GM18907 (cell line): ENCODE data around the gene DNAJB11.
"Not testable (repeated sequence)": the region's sequence is repeated elsewhere in the genome, so short reads cannot be mapped to it uniquely, and the experiment has no call there.

Source experiments
- ATAC-seq: cut with Tn5 transposase; IDR thresholded peaks from one replicate; pipeline ENCODE4 v1.9.1; 2021; ENCODE audit warnings: mild to moderate bottlenecking, moderate library complexity; ENCODE audit not compliant: unreplicated experiment

The DNAJB11 gene

DNA sequence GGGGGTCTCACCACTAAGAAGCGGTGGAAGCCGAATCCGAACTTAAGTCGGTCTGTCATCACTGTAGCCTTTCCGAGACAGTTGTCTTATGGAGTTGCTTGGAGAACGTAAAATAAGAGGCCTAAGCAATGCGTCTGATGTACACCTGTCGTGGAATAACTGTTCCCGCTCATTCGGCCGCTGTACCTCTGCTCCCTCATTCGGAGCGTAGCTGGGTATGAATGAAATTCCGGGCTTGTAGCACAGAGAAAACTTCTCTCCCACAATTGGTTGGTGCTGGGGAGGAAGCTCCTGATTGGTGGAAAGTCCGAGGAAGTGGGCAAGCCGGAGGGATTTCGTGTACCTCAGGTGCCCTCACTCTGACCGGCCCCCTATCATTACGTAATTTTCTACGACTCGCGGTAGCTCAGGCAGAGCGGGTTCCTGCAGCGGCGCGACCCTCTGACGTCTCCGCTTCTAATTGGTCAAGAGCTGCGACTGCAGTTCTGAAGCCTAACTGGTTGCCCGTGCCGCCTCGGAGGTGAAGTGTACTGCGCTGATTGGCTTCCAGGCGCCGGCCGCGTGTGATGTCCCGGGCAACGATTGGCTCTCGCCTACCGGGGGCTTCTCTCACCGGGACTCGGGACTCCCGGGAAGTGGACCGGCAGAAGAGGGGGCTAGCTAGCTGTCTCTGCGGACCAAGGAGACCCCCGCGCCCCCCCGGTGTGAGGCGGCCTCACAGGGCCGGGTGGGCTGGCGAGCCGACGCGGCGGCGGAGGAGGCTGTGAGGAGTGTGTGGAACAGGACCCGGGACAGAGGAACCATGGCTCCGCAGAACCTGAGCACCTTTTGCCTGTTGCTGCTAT, at the start of gene DNAJB11:
Gene DNAJB11, plus strand, starts transcription at position 625 of the 845 bp plus-strand sequence. Its CDS starts 178 bp downstream, at position 803.
- ATAC-seq: peak; percentile 91

DNA sequence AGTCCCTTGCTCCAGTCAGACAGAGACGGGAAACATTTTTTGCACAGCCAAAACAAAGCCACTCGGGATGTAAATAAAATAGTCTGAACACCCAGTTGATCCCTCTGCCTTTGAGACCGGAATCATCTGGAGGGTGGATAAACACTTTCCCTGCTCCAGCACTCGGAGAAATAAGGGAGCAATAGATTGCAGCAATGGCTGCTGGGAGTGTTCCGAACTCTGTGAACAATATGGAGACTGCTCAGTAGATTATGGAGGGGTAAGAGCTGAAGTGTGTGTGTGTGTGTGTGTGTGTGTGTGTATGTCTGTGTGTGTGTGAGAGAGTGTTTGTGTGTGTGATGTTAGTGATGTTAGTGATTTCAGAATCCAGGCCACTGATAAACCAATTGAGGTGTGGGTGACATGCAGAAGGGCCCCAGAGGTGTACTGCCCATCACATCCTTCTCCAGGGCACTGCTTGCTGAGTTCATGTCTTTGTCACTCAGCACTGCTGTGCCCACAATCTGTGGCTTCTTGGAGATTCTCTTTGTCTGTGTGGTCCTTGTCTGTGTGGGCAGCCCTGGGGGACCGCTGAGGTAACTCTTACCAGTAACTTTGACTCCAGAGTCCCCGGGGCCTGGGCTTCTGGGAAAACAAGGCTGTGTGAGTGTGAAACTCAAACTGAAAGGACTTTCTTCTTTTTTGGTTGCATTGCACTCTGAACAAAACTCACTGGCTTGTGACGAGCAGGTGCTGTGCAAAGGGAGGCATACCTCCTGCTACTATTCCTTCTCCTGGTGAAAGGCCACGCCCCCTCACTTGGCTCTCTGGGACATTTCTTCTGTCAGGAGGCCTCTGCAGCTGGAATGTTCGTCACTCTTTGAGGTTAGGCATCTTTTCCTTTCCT, 49.3 kb upstream of the DNAJB11 start:
- ATAC-seq: peak; percentile 56

DNA sequence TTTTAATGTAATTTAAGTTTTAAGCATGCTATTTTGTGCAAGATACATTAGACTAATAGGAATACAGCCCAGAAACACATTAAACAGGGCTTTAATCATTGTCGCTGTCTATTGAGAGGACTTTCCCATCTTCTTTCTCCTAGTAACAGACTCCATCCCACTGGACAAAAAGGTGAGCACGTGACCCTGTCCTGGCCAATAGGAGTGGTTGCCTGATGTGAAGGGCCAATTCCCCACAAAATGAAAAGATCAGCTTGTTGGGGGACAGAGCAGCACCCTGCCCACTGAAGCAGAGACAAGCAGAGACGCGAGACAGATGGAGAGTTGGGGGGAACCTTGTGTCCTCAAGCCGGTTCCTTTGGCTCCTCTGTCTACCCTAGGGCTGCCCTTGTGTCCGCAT, 47.5 kb upstream of the DNAJB11 start:
- no peak for ATAC-seq

DNA sequence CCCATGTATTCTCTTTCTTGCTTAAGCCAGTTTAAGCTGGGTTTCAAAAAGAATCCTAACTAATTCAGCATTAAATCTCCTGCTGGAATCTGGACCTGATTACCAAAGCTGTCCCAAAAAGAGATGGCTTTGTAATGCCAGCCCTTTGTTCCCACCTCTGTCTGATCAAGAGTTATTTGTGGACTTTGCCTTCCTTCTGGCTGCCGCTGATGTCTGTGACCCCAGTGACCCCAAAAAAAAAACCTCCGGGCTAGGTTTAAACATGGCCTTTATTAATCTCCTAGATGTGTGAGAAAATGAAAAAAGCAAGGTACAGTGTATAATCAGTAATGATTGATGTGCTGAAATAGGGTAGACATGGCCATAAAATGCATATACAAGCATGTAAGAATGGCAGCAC, 47.1 kb upstream of the DNAJB11 start:
- ATAC-seq: no peak

DNA sequence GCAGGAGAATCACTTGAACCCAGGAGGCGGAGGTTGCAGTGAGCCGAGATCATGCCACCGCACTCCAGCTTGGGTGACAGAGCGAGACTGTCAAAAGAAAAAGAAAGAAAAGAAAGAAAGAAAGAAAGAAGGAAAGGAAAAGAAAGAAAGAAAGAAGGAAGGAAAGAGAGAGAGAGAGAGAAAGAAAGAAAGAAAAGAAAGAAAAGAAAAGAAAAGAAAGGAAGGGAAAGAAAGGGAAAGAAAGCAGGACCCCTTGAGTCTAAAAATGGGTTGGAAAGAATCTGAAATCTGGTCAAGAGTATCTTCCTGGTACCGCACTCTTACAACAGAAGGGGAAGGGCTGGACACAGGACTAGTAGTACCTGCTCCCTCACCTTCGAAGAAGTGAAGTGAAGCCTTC, 45.9 kb upstream of the DNAJB11 start:
- ATAC-seq: no peak

DNA sequence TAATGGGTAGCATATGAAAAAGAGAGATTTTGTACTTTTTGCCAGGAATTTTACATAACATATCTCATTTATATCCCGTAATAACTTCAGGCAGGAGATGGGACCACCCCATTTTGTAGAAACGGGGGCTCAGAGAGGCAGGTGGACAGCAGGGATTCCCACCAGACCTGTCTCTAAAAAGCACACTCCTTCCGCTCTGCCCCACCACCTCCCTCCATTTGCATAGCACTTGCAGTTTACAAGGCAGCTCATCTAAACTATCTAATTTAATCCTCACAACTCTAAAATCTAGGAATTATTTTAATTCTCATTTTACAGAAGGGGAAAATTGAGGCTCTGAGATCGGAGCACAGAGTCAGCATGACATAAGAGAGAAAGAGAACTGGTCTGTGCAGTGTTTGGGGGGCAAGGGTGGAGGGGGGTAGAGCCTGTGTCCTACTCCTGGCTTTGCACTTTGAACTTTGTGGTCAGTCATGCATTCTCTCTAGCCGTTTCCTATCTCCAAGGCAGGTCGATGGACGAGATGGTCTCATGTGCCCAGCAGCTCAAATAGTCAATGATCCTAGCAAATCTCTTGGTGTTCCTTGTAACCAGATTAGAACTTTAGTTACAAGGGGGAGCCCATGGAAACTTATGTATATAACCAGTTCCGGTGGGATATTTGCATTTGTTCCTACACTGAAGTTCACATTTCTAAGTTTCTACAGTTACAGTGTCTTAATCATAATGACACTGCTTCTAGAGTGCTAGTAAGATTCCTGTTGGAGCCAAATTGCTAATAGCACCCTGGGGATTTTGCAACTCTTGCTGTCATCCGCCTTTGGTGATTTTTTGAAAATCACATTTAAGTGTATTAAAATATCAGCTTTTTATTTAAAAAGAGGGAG, 44.9 kb upstream of the DNAJB11 start:
- ATAC-seq: peak; percentile 23

DNA sequence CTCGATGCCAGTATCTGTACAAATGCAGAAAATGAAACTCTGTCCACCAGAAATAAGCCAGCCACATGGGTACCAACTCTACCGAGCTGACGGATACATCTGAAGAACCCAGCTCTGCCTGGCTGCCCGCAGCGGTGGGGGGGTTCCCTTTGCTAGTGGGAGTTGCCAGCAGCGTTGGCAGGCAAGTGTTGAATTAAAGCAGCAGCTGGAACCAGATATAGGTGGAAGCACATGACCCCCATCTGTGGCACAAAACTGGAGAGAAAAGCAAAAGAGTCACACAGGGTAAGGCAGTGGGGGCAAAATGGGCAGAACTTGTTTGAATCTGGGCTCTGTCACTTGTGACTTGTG, 44.3 kb upstream of the DNAJB11 start:
- ATAC-seq: peak; percentile 50

DNA sequence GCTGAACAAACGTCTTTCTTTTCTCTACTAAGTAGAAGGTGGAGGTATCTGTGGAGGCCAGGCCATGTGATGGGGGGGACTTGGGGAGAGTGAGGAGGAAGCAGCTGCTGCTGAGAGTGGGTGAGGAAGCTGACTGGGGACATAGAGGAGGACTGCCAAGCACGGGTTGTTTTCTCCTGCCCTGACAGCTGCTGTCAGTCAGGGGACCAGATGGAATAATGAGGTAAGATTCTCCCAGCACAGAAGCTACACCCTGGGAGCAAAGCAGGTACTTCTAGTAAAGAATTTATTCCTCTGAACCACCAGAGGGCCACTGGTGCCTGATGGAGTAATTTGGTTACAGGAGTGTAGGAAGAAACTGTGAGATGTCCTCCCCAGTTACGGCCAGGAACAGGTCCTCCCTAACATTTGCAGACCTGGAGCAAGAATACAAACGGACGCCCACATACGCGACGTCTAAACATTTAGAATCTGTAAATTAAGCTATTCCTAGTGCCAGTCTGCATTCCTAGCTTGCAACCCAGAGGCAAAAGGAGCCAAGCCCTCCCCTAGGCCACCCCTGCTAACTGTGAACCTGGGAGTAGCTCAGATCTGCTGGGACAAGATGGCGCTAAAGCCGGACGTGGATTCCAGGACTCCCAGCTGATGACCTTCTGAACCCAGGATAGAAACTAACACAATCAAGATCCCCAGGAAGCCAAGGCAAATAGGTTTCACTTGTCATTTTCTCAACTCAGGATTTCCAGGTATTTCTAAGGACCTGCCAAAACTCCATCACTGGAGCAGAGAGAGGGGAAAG, 41.1 kb upstream of the DNAJB11 start:
- no peak for ATAC-seq

DNA sequence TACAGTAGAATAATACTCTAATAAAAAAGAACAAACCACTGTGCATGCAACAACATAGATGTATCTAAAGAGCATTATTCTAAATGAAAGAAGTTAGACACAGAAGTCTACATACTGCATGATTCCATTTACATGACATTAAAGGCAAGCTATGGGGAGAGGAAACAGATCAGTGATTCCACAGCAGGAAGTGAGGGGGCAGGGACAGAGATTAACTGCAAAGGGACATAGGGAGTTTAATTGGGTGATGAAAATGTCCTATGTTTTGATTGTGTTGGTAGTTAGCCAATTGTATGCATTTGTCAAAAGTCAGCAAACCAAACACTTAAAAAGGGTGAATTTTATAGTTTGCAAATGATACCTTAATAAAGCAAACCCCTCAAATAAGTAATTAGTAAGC, 40.1 kb upstream of the DNAJB11 start:
- ATAC-seq: no peak

DNA sequence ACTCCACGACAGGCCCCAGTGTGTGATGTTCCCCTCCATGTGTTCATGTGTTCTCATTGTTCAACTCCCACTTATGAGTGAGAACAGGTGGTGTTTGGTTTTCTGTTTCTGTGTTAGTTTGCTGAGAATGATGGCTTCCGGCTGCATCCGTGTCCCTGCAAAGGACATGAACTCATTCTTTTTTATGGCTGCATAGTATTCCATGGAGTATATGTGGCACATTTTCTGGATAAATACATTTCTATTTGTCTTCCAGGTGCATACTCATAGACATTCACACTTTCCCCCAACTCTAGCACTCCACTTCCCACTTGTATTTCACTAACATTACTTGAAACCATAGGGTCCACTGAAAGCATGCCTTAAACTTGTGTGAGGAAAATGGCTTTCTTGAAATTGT, 38.8 kb upstream of the DNAJB11 start:
- ATAC-seq: not testable (repeated sequence)

DNA sequence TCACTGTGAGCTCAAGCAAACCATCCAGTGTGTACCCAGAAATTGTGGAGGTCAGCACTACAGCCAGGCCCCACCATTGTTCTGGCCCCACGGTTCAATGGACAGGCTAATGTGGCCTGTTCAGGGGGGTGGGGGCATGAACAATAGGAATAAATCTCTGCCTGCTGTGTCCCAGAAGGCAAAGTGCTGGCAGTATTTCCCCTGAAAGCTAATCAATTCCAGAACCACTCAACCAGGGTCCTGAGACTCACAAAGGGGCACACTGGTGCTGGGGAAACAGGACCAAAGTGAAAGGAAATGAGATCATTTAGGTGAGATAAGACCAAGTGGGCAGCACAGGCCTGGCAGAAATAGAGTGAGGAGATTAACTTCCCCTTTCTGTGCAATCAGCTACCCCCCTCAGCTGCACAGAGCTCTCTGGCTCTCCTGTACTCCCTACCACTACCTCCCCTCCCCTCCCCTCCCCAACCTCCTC, 37.9 kb upstream of the DNAJB11 start:
- ATAC-seq: peak; percentile 68

DNA sequence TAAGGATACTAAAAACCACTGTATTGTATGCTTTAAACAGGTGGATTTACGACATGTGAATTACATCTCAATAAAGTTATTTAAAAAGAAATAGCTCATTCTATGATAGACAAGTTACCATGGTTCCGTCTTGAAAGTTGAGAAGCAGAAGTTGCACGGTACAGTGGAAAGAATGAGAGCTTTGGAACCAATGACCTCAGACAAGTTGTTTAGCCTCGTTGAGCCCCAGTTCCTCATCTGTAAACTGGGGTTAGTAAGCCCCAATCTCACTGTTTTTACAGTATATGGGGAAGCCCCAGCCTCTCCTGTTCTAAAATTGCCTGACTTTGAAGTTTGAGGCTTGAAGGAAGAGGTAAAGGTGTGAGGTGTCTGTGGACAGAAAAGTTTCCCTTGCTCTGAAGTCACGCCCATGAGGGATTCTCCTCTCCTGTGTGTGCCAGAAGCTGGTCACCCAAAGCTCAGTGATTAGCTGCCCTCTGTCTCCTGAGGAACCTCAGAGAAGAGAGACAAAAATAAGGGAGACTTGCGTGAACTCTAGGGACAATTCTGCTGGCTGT, 36.3 kb upstream of the DNAJB11 start:
- ATAC-seq: peak; percentile 82

DNA sequence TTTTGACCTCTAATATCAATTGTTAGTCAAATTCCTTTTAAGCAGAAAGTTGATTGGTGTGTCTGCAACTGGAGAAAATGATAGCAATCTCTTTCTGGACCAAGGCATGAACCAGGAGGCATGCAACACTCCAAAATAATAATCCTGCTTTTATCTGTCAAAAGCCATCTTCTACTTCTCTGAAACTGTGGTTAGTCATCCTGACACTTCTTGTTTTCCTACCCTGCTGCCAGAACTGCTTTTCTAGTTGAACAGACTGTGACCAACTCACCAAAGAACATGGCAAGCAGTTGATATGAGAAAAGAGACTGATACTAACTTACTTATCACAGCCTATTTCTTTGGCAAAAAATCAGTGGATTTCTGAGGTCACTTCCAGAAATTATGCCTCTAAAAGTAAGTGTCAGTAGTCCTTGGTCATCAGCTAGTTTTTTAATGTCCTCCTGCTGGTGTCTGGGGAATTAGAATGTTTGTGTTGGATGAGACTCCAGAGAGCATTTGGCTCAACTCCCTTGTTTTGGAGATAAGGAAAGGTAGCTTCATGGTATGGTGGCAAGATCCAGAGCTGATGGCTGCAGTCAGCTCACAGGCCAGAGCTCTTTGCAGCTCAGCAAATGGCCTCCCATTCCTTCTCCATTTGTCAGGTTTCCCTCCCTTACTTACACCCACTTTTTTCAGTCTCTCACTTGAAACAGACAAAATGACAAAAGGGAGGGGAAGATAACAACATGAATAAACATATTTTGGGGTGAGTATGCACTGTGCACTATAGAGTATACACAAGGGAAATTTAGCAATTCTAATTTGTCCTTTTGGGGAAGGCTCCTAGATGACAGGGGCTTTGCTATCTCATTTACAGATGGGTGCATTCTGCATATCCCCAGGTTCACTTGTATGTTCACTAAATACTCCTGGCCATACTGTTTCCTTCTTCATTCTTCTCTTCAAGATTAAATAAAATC, 33.4 kb upstream of the DNAJB11 start:
- no peak for ATAC-seq

DNA sequence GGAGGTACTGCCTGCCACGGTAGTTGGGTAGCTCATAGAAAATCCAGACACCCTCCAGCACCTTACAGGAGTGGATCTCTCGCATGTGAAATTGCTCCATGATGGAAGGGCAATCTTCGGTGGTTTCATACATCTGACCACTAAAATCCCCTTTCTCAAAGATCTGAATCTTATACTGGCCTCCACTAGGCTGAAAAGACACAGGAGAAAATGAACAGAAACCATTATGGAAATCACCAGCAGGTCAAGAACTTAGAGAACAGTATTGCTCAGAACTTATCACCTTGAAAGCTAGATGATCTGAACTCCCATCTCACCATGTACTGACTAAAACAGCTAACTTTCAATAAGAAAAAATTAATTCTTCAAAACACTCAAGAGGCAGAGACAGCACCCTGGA, 31.7 kb upstream of the DNAJB11 start:
- ATAC-seq: no peak

DNA sequence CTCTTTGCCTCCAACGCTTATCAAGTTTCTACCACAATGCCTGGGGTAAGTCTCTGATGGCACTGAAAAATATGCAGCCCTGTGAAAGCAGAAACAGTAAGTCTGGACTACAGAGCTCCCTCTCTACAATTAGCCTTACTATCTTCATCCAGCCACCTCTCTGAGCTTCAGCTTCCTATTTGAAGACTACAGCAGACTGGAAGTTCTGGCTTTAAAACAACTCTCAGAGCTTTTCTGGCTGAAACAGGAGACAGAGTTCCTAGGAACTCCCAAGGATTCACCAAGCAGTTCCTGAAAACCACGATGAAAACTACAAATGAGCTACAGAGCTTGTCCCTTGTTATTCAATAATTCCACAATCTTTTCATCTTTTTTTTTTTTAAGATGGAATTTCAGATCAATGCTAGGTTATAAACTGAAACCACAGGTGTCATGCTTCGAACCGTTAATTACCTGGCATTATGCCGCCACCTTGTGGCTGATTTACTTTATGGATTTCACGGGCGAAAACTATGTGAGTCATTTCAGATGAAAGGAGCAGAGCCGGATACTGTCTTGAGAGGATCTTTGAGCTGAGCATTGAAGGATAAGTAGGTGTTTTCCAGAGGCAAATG, 30.2 kb upstream of the DNAJB11 start:
- peak; percentile 66 for ATAC-seq

DNA sequence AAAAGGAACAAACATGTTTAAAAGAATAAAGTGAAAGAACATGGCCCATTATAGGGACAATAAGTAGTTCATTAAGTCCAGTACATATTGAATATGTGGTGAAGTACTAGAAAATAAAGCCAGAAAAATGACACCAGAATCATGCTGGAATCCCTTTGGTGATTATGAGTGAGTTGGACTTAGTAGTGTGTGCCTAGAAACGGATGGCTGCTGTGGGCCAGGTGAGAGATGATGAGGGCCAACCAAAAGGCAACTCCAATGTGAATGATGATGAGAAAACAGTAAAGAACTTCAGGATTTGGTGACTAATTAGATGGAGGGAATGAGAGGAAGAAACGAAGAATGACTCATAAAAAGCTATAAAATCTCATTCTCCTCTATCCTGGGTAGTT, 29.7 kb upstream of the DNAJB11 start:
- ATAC-seq: no peak

DNA sequence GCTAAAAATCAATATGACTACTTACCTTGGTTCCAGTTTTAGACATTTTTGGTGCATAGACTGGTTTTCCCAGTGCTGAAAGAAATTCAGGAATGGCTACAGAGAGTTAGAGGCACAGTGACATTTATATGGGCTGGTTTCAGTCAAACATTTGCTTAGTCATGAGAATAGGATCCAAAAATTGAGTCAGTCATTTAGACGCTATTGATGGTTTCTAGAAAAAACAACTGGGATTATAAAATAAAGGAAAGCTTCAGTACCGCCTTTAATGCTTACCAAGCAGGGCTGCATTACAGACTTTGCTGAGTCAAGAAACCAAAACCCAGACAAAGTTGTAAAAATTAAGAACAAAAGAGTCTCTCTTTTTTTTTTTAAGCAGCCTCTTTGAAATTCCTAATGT, 26.2 kb upstream of the DNAJB11 start, which contains the start of gene CRYGS:
Gene CRYGS, minus strand, starts transcription at position 100 of the 400 bp plus-strand sequence. Its CDS starts 54 bp downstream, at position 46.
- ATAC-seq: no peak

DNA sequence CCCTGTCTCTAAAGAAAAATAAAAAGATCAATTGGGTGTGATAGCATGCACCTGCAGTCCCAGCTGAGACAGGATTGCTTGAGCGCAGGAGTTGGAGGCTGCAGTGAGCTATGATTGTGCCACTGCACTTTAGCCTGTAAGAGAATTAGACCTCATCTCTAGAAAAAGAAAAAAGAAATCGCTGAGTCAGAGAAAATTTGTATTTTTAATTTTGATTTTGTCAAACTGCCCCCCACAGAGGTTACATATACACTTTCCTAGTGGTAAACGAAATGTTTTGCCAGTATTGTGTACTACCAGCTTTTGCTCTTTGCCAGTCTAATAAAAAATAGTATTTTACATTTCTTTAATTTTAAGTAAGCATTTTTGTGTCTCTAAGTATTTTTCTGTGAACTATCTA, 21.0 kb upstream of the DNAJB11 start:
- ATAC-seq: no peak
